HUDEP-2 (cell line): ENCODE results near the gene DNA2.
"Not testable (repeated sequence)": the region's sequence is repeated elsewhere in the genome, so short reads cannot be mapped to it uniquely, and the experiment has no call there.

Experiments
- DNase-seq, 76 experiments: peaks; one replicate each; lab custom pipeline; 2025; ENCODE audit not compliant: unreplicated experiment in 76 of 76; lab: John Stamatoyannopoulos, UW

The DNA2 gene

GRCh38 chr10:68471586-68472408 is at the start of gene DNA2:
TSS of gene DNA2 (minus strand) at chr10:68471973. CDS start at chr10:68471864, 109 bp downstream.
- peak in 73 of 76 experiments; percentile 9 to 80 (median 64) for DNase-seq

- DNase-seq: not testable (repeated sequence)
Measured at GRCh38 chr10:68518609-68519008, 46.8 kb upstream of the DNA2 start.

- DNase-seq: no peak
Measured at GRCh38 chr10:68517188-68517587, 45.4 kb upstream of the DNA2 start.

- no peak for DNase-seq
Measured at GRCh38 chr10:68516766-68517165, 45.0 kb upstream of the DNA2 start.

GRCh38 chr10:68516216-68516615 is 44.4 kb upstream of the DNA2 start:
- not testable (repeated sequence) for DNase-seq

- DNase-seq: no peak
Measured at GRCh38 chr10:68508090-68508489, 36.3 kb upstream of the DNA2 start.

GRCh38 chr10:68506411-68506810 is 34.6 kb upstream of the DNA2 start:
- no peak for DNase-seq

GRCh38 chr10:68502846-68503245 is 31.1 kb upstream of the DNA2 start:
- DNase-seq: no peak

GRCh38 chr10:68501691-68502090 is 29.9 kb upstream of the DNA2 start:
- DNase-seq: no peak

- no peak for DNase-seq
Measured at GRCh38 chr10:68499544-68499943, 27.8 kb upstream of the DNA2 start.

- no peak for DNase-seq
Measured at GRCh38 chr10:68496072-68496471, 24.3 kb upstream of the DNA2 start.

GRCh38 chr10:68492118-68492517 is 20.3 kb upstream of the DNA2 start:
- no peak for DNase-seq

- DNase-seq: no peak
Measured at GRCh38 chr10:68489919-68490318, 18.1 kb upstream of the DNA2 start.

- no peak for DNase-seq
Measured at GRCh38 chr10:68474021-68474420, 2.2 kb upstream of the DNA2 start.

- peak in 2 of 76 experiments; percentile 6 to 12 for DNase-seq
Measured at GRCh38 chr10:68471063-68471585, 649 bp downstream of the DNA2 start.

GRCh38 chr10:68470300-68470699 is 1.5 kb downstream of the DNA2 start:
- no peak for DNase-seq

GRCh38 chr10:68469838-68470237 is 1.9 kb downstream of the DNA2 start:
- no peak for DNase-seq

GRCh38 chr10:68464729-68465128 is 7.0 kb downstream of the DNA2 start:
- not testable (repeated sequence) for DNase-seq

- DNase-seq: peak in 4 of 76 experiments; percentile 1 to 13 (median 6)
Measured at GRCh38 chr10:68463365-68464093, 8.2 kb downstream of the DNA2 start.

- DNase-seq: peak in 9 of 76 experiments; percentile 9 to 54 (median 25)
Measured at GRCh38 chr10:68462536-68462935, 9.2 kb downstream of the DNA2 start.

GRCh38 chr10:68461032-68461431 is 10.7 kb downstream of the DNA2 start:
- DNase-seq: no peak
